ENCODE measurements around the gene ACVR1C. TPM values are rescaled to one million over a fixed set of nuclear protein-coding genes. Genes with fewer than 3 reads are reported as not detected.

ACVR1C gene
- total RNA-seq, 1 experiment from 2014 or later, result 2.1 TPM

DNA sequence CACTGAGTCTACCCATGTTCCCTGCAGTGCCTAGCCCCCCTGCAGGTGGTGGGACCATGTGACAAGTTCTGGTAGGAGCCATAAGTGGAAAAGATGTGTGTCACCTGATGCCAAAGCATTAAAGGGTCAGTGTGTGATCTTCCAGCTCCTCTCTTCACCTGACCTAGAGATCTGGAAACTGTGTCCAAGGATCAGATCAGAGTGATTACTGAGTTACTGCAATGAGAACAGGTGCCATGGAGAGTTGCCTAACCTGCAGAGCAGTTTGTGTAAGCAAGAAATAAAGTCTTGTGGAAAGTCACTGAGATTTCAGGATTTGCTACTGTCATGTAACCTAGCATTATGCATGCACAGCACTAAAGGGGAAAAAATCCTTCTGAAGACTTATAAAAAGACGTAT, 90.6 kb downstream of the ACVR1C start:
- POLR2A ChIA-PET, result no interaction called here
- DNase-seq, result no peak
- no peaks in the 10 kb centered on the region for H3K27me3 ChIP-seq (replicated peaks; ENCODE audit: control insufficient read depth, insufficient read depth, low read length)
- no TSS peak for BruUV-seq (replicated peaks)
- no peaks in the 10 kb centered on the region for H3K36me3 ChIP-seq (ENCODE audit: control insufficient read depth, insufficient read depth, low read length)
- Mint-ChIP-seq H3K27me3 (ENCODE audit: insufficient read depth, unreplicated experiment) (no peaks in the 10 kb centered on the region), H3K9me3 (ENCODE audit: unreplicated experiment) (no peaks in the 10 kb centered on the region), H3K4me3 (ENCODE audit: unreplicated experiment) (no peak overlapping the region), H3K27ac (ENCODE audit: unreplicated experiment) (no peak overlapping the region), H3K36me3 (ENCODE audit: insufficient read depth, unreplicated experiment) (no peaks in the 10 kb centered on the region), H3K4me1 (ENCODE audit: low read depth, unreplicated experiment) (no peaks in the 10 kb centered on the region)
- CTCF ChIA-PET, result no interaction called here
- intact Hi-C loops (cut with micrococcal nuclease; ENCODE audit: unreplicated experiment), result no loop called here
- no peak overlapping the region for H3K4me3 ChIP-seq (ENCODE audit: low read depth, low read length)
- H3K4me1 ChIP-seq, result no peaks in the 10 kb centered on the region
- TF ChIP-seq, protein P1, sequence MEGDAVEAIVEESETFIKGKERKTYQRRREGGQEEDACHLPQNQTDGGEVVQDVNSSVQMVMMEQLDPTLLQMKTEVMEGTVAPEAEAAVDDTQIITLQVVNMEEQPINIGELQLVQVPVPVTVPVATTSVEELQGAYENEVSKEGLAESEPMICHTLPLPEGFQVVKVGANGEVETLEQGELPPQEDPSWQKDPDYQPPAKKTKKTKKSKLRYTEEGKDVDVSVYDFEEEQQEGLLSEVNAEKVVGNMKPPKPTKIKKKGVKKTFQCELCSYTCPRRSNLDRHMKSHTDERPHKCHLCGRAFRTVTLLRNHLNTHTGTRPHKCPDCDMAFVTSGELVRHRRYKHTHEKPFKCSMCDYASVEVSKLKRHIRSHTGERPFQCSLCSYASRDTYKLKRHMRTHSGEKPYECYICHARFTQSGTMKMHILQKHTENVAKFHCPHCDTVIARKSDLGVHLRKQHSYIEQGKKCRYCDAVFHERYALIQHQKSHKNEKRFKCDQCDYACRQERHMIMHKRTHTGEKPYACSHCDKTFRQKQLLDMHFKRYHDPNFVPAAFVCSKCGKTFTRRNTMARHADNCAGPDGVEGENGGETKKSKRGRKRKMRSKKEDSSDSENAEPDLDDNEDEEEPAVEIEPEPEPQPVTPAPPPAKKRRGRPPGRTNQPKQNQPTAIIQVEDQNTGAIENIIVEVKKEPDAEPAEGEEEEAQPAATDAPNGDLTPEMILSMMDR (IDR thresholded peaks at IDR 0.05; ENCODE audit: insufficient read depth in 1 of 2, low read depth in 1 of 2, low read length in 1 of 2, severe bottlenecking in 1 of 2, unreplicated experiment in 1 of 2), result no peak
- H3K9me3 ChIP-seq, result no peaks in the 10 kb centered on the region

DNA sequence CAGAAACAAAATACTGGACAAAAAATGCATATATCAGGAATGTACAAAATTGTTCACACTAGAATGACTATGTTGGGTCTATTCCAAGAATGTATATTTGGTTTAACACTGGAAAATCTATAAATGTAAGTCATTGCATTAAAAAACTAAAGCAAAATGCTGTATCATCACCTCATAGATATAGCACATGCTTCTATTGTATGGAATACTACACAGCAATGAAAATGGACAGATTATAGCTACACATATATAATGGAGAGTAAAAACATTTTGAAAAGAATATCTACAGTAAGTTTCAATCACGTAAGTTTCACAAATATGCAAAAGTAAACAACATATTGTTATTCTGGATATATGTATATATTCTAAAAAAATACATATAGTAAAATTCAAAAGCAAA, 91.8 kb downstream of the ACVR1C start:
- Mint-ChIP-seq H3K36me3 (ENCODE audit: insufficient read depth, unreplicated experiment) (no peaks in the 10 kb centered on the region), H3K27ac (ENCODE audit: unreplicated experiment) (no peak overlapping the region), H3K4me3 (ENCODE audit: unreplicated experiment) (no peak overlapping the region), H3K9me3 (ENCODE audit: unreplicated experiment) (no peaks in the 10 kb centered on the region), H3K4me1 (ENCODE audit: low read depth, unreplicated experiment) (no peaks in the 10 kb centered on the region), H3K27me3 (ENCODE audit: insufficient read depth, unreplicated experiment) (no peaks in the 10 kb centered on the region)
- Histone ChIP-seq H3K36me3 (ENCODE audit: control insufficient read depth, insufficient read depth, low read length) (no peaks in the 10 kb centered on the region), H3K27me3 (replicated peaks; ENCODE audit: control insufficient read depth, insufficient read depth, low read length) (no peaks in the 10 kb centered on the region), H3K4me3 (ENCODE audit: low read depth, low read length) (no peak overlapping the region), H3K9me3 (no peaks in the 10 kb centered on the region), H3K4me1 (no peaks in the 10 kb centered on the region)
- TF ChIP-seq, protein P1 (IDR thresholded peaks at IDR 0.05; ENCODE audit: insufficient read depth in 1 of 2, low read depth in 1 of 2, low read length in 1 of 2, severe bottlenecking in 1 of 2, unreplicated experiment in 1 of 2), result no peak
- intact Hi-C loops (cut with micrococcal nuclease; ENCODE audit: unreplicated experiment), result no loop called here
- ChIA-PET POLR2A (no interaction called here), CTCF (no interaction called here)
- no TSS peak for BruUV-seq (replicated peaks)
- no peak for DNase-seq

DNA sequence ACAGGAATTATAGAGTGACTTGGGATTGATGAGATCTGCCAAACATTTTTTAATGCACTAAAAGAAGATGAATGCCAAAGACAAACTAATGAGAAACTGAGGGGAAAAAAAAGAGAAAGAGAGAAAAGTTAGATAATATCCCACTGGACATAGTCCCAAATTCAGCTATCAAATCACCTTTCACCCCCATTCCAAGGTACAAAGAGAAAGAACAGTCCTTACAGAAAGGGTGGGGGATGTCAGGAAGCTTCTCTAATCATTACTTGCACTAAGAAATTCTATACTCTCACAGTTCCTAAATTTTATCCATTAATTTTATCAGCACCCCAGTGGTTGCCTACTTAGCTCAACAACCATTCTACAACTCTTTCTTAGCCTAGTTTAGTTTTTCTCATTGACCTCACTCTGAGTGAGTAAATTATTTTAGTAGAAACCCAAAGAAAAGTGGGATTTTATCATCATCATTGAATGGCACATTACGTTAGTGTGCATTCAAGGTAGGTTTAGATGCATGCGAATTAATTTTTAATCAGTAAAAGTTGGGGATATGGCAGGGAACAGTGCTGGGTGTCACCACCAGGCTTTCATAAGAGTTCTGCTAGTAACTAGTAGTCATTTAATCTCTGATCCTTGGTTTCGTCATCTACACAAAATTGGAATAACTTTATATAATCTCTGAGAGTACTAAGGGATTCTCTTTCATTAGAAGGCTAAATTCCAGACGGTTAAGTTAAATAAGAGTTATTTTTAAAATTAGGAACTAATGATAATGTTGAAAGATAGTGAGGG, 99.5 kb downstream of the ACVR1C start:
- POLR2A ChIA-PET, result no interaction called here

More for the DNA sequence above, 99.5 kb downstream of the ACVR1C start:
- H3K4me3 ChIP-seq (ENCODE audit: low read depth, low read length), result no peak overlapping the region
- Mint-ChIP-seq H3K36me3 (ENCODE audit: insufficient read depth, unreplicated experiment) (no peaks in the 10 kb centered on the region), H3K4me3 (ENCODE audit: unreplicated experiment) (no peak overlapping the region), H3K4me1 (ENCODE audit: low read depth, unreplicated experiment) (no peaks in the 10 kb centered on the region), H3K9me3 (ENCODE audit: unreplicated experiment) (no peaks in the 10 kb centered on the region), H3K27me3 (ENCODE audit: insufficient read depth, unreplicated experiment) (peaks cover 10% of the 10 kb centered on the region), H3K27ac (ENCODE audit: unreplicated experiment) (no peak overlapping the region)
- no peak for DNase-seq
- BruUV-seq (replicated peaks), result no TSS peak
- no peaks in the 10 kb centered on the region for H3K4me1 ChIP-seq
- H3K36me3 ChIP-seq (ENCODE audit: control insufficient read depth, insufficient read depth, low read length), result no peaks in the 10 kb centered on the region
- CTCF ChIA-PET, result no interaction called here
- intact Hi-C loops (cut with micrococcal nuclease; ENCODE audit: unreplicated experiment), result no loop called here
- TF ChIP-seq, protein P1 (IDR thresholded peaks at IDR 0.05; ENCODE audit: insufficient read depth in 1 of 2, low read depth in 1 of 2, low read length in 1 of 2, severe bottlenecking in 1 of 2, unreplicated experiment in 1 of 2), result no peak
- no peaks in the 10 kb centered on the region for H3K9me3 ChIP-seq
- no peaks in the 10 kb centered on the region for H3K27me3 ChIP-seq (replicated peaks; ENCODE audit: control insufficient read depth, insufficient read depth, low read length)

Measured in Caco-2 (cell line).